H9 (cell line): ENCODE results near the gene OLIG1. TPM values are rescaled to one million over a fixed set of nuclear protein-coding genes. Genes with fewer than 3 reads are reported as not detected.

Source experiments
- DNase-seq: peaks from one replicate; pipeline ENCODE4 v3.0.0-alpha.2; 2017
- H2AFZ ChIP-seq: one replicate; pipeline ENCODE4 v1.6.1; 2013; ENCODE audit warnings: mild to moderate bottlenecking, low read length, control low read depth, moderate library complexity
- H2AK5ac ChIP-seq: 2 replicates; pipeline ENCODE4 v1.6.1; 2013; ENCODE audit warnings: low read length, control low read depth, mixed read lengths; ENCODE audit not compliant: insufficient read length
- H2BK120ac ChIP-seq: one replicate; pipeline ENCODE4 v1.6.1; 2013; ENCODE audit warnings: low read depth, mild to moderate bottlenecking, low read length, control low read depth, inconsistent platforms; ENCODE audit not compliant: poor library complexity, severe bottlenecking
- H2BK12ac ChIP-seq: 2 replicates; pipeline ENCODE4 v1.6.1; 2013; ENCODE audit warnings: low read length, control low read depth, mixed read lengths, low read depth; ENCODE audit not compliant: insufficient read length
- H2BK15ac ChIP-seq: 2 replicates; pipeline ENCODE4 v1.6.1; 2013; ENCODE audit warnings: low read depth, low read length, control low read depth
- H2BK20ac ChIP-seq: one replicate; pipeline ENCODE4 v1.6.1; 2013; ENCODE audit warnings: low read depth, mild to moderate bottlenecking, low read length, control low read depth, inconsistent platforms; ENCODE audit not compliant: poor library complexity, severe bottlenecking
- H2BK5ac ChIP-seq: 2 replicates; pipeline ENCODE4 v1.6.1; 2013; ENCODE audit warnings: low read length, control low read depth, mixed read lengths; ENCODE audit not compliant: insufficient read length
- H3K14ac ChIP-seq: 2 replicates; pipeline ENCODE4 v1.6.1; 2013; ENCODE audit warnings: low read length, control low read depth; ENCODE audit not compliant: insufficient read depth
- H3K18ac ChIP-seq: 2 replicates; pipeline ENCODE4 v1.6.1; 2013; ENCODE audit warnings: low read depth, mild to moderate bottlenecking, mixed read lengths, low read length, control low read depth; ENCODE audit not compliant: insufficient read length
- H3K23ac ChIP-seq: 2 replicates; pipeline ENCODE4 v1.6.1; 2013; ENCODE audit warnings: low read length, control low read depth, mixed read lengths, low read depth; ENCODE audit not compliant: insufficient read length
- H3K23me2 ChIP-seq: 2 replicates; pipeline ENCODE4 v1.6.1; 2013; ENCODE audit warnings: low read depth, mild to moderate bottlenecking, mixed read lengths, low read length, control low read depth; ENCODE audit not compliant: insufficient read length, poor library complexity, severe bottlenecking
- H3K27ac ChIP-seq: 2 replicates; pipeline ENCODE4 v1.5.1; 2013; ENCODE audit warnings: low read length, control low read depth, mixed read lengths, low read depth; ENCODE audit not compliant: insufficient read length
- H3K27me3 ChIP-seq: 2 replicates; pipeline ENCODE4 v1.6.1; 2013; ENCODE audit warnings: low read length, control low read depth, inconsistent platforms; ENCODE audit not compliant: insufficient read depth
- H3K4ac ChIP-seq: 2 replicates; pipeline ENCODE4 v1.6.1; 2013; ENCODE audit warnings: low read depth, mild to moderate bottlenecking, control low read depth, inconsistent platforms, low read length, moderate library complexity
- H3K4me1 ChIP-seq: 2 replicates; pipeline ENCODE4 v1.6.1; 2013; ENCODE audit warnings: low read length, control low read depth, inconsistent platforms; ENCODE audit not compliant: insufficient read depth
- H3K4me2 ChIP-seq: 2 replicates; pipeline ENCODE4 v1.6.1; 2013; ENCODE audit warnings: low read length, control low read depth, mixed read lengths; ENCODE audit not compliant: insufficient read length, insufficient read depth
- H3K56ac ChIP-seq: 2 replicates; pipeline ENCODE4 v1.6.1; 2013; ENCODE audit warnings: low read depth, mild to moderate bottlenecking, mixed read lengths, low read length, control low read depth; ENCODE audit not compliant: insufficient read length
- H3K79me1 ChIP-seq: 2 replicates; pipeline ENCODE4 v1.6.1; 2013; ENCODE audit warnings: low read depth, mild to moderate bottlenecking, moderate library complexity, low read length, control low read depth, inconsistent platforms; ENCODE audit not compliant: insufficient read depth, poor library complexity, severe bottlenecking
- H3K79me2 ChIP-seq: 2 replicates; pipeline ENCODE4 v1.6.1; 2013; ENCODE audit warnings: low read length, control low read depth, inconsistent platforms; ENCODE audit not compliant: insufficient read depth
- H3K9ac ChIP-seq: 2 replicates; pipeline ENCODE4 v1.6.1; 2013; ENCODE audit warnings: low read length, control low read depth, mixed read lengths; ENCODE audit not compliant: insufficient read length; ENCODE audit errors: extremely low read depth
- H3K9me3 ChIP-seq: one replicate; pipeline ENCODE4 v1.6.1; 2013; ENCODE audit warnings: low read depth, low read length, inconsistent platforms; ENCODE audit not compliant: control insufficient read depth
- H3T11ph ChIP-seq: one replicate; pipeline ENCODE4 v1.6.1; 2013; ENCODE audit warnings: mild to moderate bottlenecking, low read length, control low read depth, inconsistent platforms
- H4K20me1 ChIP-seq: one replicate; pipeline ENCODE4 v1.6.1; 2013; ENCODE audit not compliant: control insufficient read depth, insufficient read length, insufficient read depth
- H4K5ac ChIP-seq: 2 replicates; pipeline ENCODE4 v1.6.1; 2013; ENCODE audit warnings: low read depth, mild to moderate bottlenecking, mixed read lengths, low read length, control low read depth; ENCODE audit not compliant: insufficient read length
- H4K8ac ChIP-seq: replicated peaks from 2 replicates; pipeline ENCODE4 v1.6.1; 2013; ENCODE audit warnings: low read length, control low read depth, mixed read lengths, low read depth; ENCODE audit not compliant: insufficient read length
- H4K91ac ChIP-seq: 2 replicates; pipeline ENCODE4 v1.6.1; 2013; ENCODE audit warnings: low read depth, mild to moderate bottlenecking, moderate library complexity, mixed read lengths, low read length, control low read depth; ENCODE audit not compliant: insufficient read length
- H3K27ac Mint-ChIP-seq, 3 experiments: 2 replicates in 2 of 3; 3 replicates in 1 of 3; pipeline ENCODE4 v1.8.0; 2020 to 2021; ENCODE audit warnings: mixed read lengths in 3 of 3, mild to moderate bottlenecking in 1 of 3, moderate library complexity in 1 of 3
- H3K27me3 Mint-ChIP-seq: 2 replicates; pipeline ENCODE4 v1.8.0; 2021; ENCODE audit warnings: low read depth, mild to moderate bottlenecking, moderate library complexity, mixed read lengths
- H3K36me3 Mint-ChIP-seq, 3 experiments: 2 replicates in 2 of 3; 3 replicates in 1 of 3; pipeline ENCODE4 v1.8.0; 2020 to 2021; ENCODE audit warnings: low read depth in 3 of 3, mixed read lengths in 3 of 3; ENCODE audit not compliant: insufficient read depth in 1 of 3
- H3K4me1 Mint-ChIP-seq, 2 experiments: 2 replicates each; pipeline ENCODE4 v1.8.0; 2020; ENCODE audit warnings: mixed read lengths in 2 of 2
- H3K4me3 Mint-ChIP-seq, 2 experiments: 2 replicates in 1 of 2; 3 replicates in 1 of 2; pipeline ENCODE4 v1.8.0; 2020 to 2021; ENCODE audit warnings: mild to moderate bottlenecking in 2 of 2, mixed read lengths in 2 of 2, moderate library complexity in 1 of 2
- H3K9me3 Mint-ChIP-seq, 2 experiments: 2 replicates in 1 of 2; 3 replicates in 1 of 2; pipeline ENCODE4 v1.8.0; 2020; ENCODE audit warnings: mild to moderate bottlenecking in 2 of 2, mixed read lengths in 2 of 2, moderate library complexity in 1 of 2
- CTCF ChIP-seq: fragments of 200-600 bp; sonication (generic); conservative IDR thresholded peaks from 3 replicates; pipeline ENCODE4 v1.8.0; 2021; ENCODE audit warnings: antibody characterized with exemption, mild to moderate bottlenecking
- WGBS: extraction: QIAGEN DNeasy Blood & Tissue Kit; methylation state at CpG from one replicate; pipeline ENCODE4 v1.1.7; 2013; ENCODE audit warnings: missing lambda C conversion rate, low lambda C conversion rate, mixed read lengths; ENCODE audit not compliant: insufficient read length; ENCODE audit errors: extremely low coverage; 5-methylcytosine and 5-hydroxymethylcytosine counted together
- total RNA-seq: library from RNA; stranded (reverse); gene quantifications from 2 replicates; pipeline ENCODE4 v1.2.1, GENCODE V29; 2021

Gene OLIG1
- total RNA-seq, 1 experiment from 2014 or later: 0.31 TPM

- Histone ChIP-seq H2BK120ac (no peak overlapping the region), H4K5ac (no peak overlapping the region), H3K79me1 (no peaks in the 10 kb centered on the region), H4K8ac (no peak overlapping the region), H2BK20ac (no peak overlapping the region), H3K23me2 (peaks cover 20% of the 10 kb centered on the region), H3K4me1 (no peaks in the 10 kb centered on the region), H3K4ac (no peak overlapping the region), H3K14ac (no peak overlapping the region; the same call in 1 of the 2 replicates), H3K4me2 (no peak overlapping the region), H3K56ac (no peak overlapping the region), H3K79me2 (no peaks in the 10 kb centered on the region), H4K20me1 (no peaks in the 10 kb centered on the region), H3T11ph (no peak overlapping the region), H3K23ac (no peak overlapping the region), H3K9me3 (no peaks in the 10 kb centered on the region), H3K27ac (no peak overlapping the region), H2BK12ac (no peak overlapping the region), H3K9ac (no peak overlapping the region), H3K18ac (no peak overlapping the region), H2AK5ac (no peak overlapping the region), H3K27me3 (peaks cover 74% of the 10 kb centered on the region), H2BK5ac (no peak overlapping the region), H4K91ac (no peak overlapping the region), H2AFZ (no peak overlapping the region), H2BK15ac (no peak overlapping the region)
- Mint-ChIP-seq H3K4me3 (peak overlapping the region in 1 of 2 experiments; percentile 21; a peak in 1 of 5 replicates), H3K36me3 (no peaks in the 10 kb centered on the region; a peak in 2 of 7 replicates), H3K27me3 (peaks cover 100% of the 10 kb centered on the region), H3K27ac (no peak overlapping the region), H3K9me3 (peaks cover 2 to 5% of the 10 kb centered on the region in 2 experiments; a peak in 3 of 5 replicates), H3K4me1 (peaks cover 26 to 48% of the 10 kb centered on the region in 2 experiments)
- WGBS: no CpG with 5 or more reads among the region's 11 CpGs
- DNase-seq: no peak
- TF ChIP-seq CTCF: no peak
Measured at GRCh38 chr21:33021150-33021549, 48.8 kb upstream of the OLIG1 start.
